D721Med (cell line): ENCODE measurements around the gene HOXB7.

ENCODE experiments used
- DNase-seq: peaks from one replicate; pipeline ENCODE4 v3.0.0; 2011; ENCODE audit warnings: low spot score; ENCODE audit not compliant: insufficient read length
- FAIRE-seq: peaks from 2 replicates; lab custom pipeline; 2011; peaks lifted over from hg19 to GRCh38; lab: Jason Lieb, UNC
- TF ChIP-seq, protein P1 (sequence below): IDR thresholded peaks from 2 replicates; pipeline ENCODE4 v1.5.1; 2012; ENCODE audit warnings: mild to moderate bottlenecking, control low read depth; ENCODE audit not compliant: insufficient read depth; ENCODE audit errors: missing control alignments

The HOXB7 gene

DNA sequence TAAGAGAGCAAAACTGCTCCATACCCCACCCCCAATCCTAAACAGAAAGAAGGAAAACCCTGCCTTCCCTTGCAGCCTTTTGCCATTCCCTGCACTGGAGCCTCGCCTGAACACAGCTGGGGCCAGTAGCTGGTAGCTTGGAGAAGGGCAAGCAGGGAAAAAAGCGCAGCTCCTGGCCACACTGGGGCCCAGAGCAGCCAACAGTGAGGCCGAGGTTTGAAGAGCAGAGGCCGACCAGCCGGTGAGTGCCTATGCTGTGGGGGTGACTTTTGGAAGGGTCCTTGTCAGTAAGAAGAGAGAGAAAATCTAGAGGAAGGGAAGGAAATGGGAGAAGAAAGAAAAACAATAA, 18.6 kb upstream of the HOXB7 start:
- DNase-seq (no peak), FAIRE-seq (no peak)
- TF ChIP-seq, protein P1, sequence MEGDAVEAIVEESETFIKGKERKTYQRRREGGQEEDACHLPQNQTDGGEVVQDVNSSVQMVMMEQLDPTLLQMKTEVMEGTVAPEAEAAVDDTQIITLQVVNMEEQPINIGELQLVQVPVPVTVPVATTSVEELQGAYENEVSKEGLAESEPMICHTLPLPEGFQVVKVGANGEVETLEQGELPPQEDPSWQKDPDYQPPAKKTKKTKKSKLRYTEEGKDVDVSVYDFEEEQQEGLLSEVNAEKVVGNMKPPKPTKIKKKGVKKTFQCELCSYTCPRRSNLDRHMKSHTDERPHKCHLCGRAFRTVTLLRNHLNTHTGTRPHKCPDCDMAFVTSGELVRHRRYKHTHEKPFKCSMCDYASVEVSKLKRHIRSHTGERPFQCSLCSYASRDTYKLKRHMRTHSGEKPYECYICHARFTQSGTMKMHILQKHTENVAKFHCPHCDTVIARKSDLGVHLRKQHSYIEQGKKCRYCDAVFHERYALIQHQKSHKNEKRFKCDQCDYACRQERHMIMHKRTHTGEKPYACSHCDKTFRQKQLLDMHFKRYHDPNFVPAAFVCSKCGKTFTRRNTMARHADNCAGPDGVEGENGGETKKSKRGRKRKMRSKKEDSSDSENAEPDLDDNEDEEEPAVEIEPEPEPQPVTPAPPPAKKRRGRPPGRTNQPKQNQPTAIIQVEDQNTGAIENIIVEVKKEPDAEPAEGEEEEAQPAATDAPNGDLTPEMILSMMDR = no peak

DNA sequence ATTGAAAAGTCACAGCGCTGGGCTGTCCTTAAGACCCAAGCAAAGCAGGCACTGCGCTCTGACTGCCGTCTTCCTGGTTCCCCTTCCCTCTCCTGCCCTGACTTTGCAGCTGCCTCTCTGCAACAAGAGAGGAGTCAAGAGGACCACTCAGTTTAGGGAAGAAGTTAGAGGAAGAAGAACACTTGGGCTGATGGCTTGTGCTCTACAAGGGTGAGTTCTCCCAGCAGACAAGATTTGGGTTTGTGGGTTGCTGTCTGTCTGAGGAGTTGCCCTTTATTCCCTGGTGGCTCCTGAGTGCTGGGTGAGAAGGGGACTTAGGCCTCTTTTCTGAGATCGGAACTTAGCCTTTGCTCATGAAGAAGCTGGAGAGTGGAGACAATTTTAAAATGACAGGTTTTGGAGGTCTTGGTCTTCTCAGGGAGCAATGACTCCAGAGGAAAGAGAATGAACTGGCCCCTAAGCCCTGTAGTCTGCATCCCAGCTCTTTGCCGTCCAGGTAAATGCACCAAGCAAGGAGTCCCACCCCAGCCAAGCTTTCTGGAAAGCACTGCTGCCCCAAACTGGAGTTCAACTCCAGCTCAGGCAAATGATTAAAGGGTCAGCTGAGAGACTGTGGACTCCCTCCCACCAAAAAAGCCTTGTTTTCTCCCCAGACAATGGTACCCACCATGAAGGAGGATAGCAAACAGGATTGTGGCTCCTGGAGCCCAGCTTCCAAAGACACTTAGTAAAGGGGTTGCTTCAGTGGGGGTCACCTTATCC, 18.0 kb upstream of the HOXB7 start:
- FAIRE-seq (no peak), DNase-seq (no peak)
- TF ChIP-seq, protein P1 = no peak

DNA sequence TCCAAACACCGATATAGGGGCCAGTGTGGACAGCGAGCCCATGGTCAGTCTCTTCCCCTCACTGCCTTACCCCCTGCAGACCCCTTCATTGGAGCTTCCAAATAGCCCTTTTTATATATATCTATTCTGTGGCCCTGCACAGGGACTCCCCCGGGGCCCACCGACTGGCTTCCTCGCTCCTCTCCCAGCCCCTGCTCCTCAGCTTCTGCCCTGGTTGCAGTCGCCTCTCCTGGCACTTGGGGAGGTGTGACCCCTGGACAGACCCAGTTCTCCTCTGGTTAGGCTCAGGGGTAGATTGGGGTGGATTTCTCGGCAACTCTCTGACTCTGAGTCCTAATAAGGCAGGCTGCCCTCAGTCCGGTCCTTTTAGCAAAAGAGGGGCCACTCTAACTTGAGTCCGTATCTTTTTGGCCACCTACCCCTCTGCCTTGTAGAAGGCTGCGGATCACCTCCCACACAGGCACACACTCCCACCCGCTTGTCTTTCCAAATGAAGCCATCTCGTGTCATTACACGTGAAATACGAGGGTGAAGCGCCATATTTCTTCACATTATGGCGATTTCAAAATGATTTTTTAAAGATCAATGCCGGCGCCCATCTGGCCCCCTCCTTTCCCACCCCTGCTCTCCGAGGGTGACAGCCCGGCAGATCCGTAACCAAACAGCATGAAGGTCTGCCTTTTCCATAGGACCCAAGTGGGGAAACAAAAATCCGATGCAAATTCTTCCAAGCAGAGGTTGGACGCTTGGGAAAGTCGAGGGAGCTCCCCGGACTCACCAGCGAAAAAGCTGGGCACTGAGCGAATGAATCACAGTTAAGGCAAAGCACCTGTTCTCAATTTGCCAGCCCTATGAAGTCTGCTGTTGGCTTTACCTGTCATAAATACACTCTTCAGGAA, 17.1 kb upstream of the HOXB7 start:
- TF ChIP-seq, protein P1 = no peak
- DNase-seq = no peak
- FAIRE-seq = no peak

DNA sequence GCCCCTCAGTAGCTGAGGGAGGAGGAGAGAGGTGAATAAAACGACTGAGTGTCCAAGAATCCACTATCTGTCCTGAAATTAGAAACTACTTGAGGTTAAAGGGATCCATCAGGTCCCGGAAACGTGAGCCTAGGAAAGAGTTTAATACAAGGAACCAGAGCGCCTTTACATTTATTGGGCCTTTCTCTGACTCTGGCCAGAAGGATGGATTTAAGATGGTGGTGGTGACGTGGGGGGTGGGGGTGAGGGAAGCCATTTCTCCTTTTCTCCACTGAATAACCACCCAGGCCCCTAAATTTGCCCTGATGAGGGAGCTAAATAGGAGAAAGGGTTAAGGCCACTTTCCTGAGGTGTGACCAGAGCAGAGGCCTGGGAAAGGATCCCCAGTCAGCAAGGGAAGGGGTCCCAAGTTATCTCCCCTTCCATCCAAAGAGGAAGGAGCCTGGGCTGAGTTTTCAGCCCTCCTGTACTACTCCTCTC, 16.3 kb upstream of the HOXB7 start:
- DNase-seq (no peak), FAIRE-seq (no peak)

DNA sequence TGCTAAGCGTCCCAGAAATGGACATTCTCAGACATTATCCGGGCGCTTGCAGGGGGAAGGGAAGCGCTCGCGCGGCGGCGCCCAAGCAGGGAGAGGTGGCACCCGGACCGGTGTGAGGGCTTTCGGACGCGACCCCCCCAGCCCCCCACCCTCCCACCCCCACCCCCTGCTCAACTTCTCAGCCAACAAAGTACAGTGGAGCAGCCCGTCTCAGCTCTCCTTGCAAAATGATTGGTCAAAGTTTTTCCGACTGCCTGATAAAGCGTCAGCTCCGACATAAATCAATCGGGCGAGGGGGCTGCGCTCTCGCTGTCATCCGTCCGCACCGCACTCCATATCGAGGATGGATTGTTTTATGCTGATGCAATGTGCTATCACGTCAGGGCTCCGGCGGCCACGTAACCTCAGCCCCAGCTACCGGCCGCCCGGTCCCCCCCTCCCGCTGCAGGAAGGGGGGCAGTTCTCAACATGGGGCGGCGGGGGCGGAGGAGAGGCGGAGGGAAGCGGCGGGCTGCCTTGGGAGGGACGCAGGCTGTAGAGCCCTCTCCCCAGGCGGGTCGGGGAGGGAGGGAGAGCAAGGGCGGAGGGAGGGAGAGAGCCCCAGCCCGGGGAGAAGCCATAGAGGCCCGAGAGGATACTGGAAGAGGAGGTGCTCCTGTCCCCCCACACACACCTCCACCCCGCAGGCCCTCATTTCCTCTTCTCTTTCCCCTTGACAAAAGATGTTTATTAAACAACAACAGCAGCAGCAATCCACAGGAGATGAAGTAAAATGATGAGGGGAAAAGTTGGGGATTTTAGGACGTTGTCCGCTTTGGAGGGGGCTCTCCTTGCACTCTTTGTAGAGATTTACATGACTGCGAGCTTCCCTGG, 15.7 kb upstream of the HOXB7 start, which contains the start of gene HOXB9:
TSS of gene HOXB9 (minus strand) at position 114 of the 873 bp plus-strand sequence. CDS start at position 25, 89 bp downstream.
- TF ChIP-seq, protein P1 = no peak
- FAIRE-seq (no peak), DNase-seq (no peak)

More for the DNA sequence above, 16.3 kb upstream of the HOXB7 start:
- TF ChIP-seq, protein P1 = no peak

DNA sequence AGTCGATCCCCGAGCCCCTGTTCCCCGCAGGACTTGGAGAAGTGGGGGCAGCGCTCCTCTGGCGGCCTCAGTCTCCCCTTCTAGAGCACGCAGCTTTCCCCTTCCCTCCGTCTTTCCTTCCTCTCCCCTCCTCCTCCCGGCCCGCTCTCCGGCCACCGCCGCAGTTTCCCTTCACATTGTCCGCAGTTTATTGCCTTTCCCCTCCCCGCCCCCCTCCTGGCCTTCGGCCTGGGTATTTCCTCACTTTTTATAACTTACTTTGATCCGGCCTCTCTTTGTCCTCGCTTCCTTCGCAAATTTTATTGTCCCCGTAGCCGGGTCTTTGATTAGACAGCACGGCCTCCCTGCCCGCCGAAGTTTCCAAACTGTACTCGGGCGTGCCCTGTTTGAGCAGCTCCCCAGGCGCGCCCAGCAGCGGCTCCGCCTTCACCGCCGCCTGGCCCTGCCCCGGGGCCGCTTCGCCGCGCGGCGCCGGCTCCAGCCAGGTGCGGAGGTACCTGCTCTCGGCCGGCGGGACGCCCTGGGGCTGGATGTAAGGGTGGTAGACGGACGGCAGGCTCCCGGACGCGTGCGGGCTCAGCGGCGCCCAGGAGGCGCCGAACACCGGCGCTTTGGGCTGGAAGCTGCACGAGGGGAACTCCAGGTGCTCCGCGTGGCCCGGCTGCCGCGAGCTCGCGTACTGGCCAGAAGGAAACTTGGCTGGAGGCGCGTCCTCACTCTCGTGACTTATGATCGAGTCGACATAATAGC, 14.9 kb upstream of the HOXB7 start:
- TF ChIP-seq, protein P1 = no peak
- no peak for DNase-seq
- no peak for FAIRE-seq
